ENCODE measurements around the gene SIX4. TPM values are rescaled to one million over a fixed set of nuclear protein-coding genes. Genes with fewer than 3 reads are reported as not detected.

The SIX4 gene
- total and polyA plus RNA-seq, 2 experiments from 2014 or later = 6.2 to 46.9 TPM

DNA sequence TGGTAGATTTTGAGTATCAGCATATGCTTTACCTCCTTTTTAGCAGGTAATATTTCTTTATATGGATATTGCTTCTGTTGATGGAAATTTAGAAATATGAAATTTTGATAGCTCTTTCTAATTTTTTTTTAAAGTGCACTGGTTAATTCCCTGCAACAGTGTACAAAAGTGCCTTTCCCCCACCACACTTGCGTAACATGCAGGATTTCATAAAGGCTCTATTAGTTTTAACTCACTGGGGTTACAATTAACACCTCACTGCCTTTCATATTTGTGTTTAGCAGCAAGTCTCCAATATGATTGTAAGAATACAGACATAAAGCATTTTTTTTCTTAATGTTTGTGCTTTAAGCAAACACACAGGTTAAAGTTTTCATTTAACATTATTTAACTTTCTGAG, 36.1 kb upstream of the SIX4 start:
- Mint-ChIP-seq H3K9me3 (no peaks in the 10 kb centered on the region; the same call in 1 of the 3 replicates), H3K4me3 (peak overlapping the region; percentile 47), H3K27ac (peak overlapping the region; percentile 96), H3K27me3 (ENCODE audit: insufficient read depth, low read depth, poor library complexity) (peaks cover 13% of the 10 kb centered on the region), H3K36me3 (ENCODE audit: low read depth) (no peaks in the 10 kb centered on the region; the same call in 2 of the 3 replicates), H3K4me1 (peaks cover 74% of the 10 kb centered on the region)
- peak overlapping the region; percentile 93 for H3K27ac ChIP-seq (ENCODE audit: low read depth)
- TF ChIP-seq ZNF114 (CRISPR knock-in tag; IDR thresholded peaks at IDR 0.05) = no peak
- H3K9me2 ChIP-seq (ENCODE audit: insufficient read depth) = no peaks in the 10 kb centered on the region
- H3K79me2 ChIP-seq (replicated peaks; ENCODE audit: insufficient read depth) = peaks cover 68% of the 10 kb centered on the region
- peak overlapping the region; percentile 9; the same call in 1 of the 2 replicates for H3K4me3 ChIP-seq
- no peaks in the 10 kb centered on the region for H4K20me1 ChIP-seq (replicated peaks; ENCODE audit: insufficient read depth)
- H3K4me2 ChIP-seq = peak overlapping the region; percentile 44
- peaks cover 66% of the 10 kb centered on the region for H3K4me1 ChIP-seq (ENCODE audit: insufficient read depth)
- no peaks in the 10 kb centered on the region for H3K36me3 ChIP-seq (ENCODE audit: insufficient read depth)
- DNase-seq (ENCODE audit: low spot score) (no peak), ATAC-seq (no peak)
- H3F3A ChIP-seq (replicated peaks; ENCODE audit: low read depth) = no peaks in the 10 kb centered on the region
- H3K27me3 ChIP-seq (ENCODE audit: insufficient read depth) = no peaks in the 10 kb centered on the region
- H2AFZ ChIP-seq = no peak overlapping the region

DNA sequence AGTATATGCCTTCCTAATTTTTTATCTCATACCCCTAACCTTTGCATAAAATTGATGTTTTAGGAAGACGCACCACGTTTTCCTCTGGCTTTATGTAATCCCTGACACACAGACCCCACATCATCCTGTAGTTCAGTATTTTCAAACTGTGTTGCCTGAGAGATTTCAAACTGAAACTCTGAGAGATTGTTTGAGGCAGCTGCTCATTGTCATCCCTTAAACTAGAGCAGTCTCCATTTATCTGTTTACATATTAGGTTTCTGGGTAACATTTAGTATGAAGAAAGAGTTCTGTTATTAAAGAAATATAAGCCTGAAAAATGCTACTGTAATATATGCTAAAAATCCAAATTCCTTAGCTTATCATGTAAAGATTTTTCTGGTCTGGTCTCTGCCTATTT, 34.7 kb upstream of the SIX4 start:
- Histone ChIP-seq H3K9me2 (ENCODE audit: insufficient read depth) (no peaks in the 10 kb centered on the region), H3F3A (replicated peaks; ENCODE audit: low read depth) (no peaks in the 10 kb centered on the region), H2AFZ (no peak overlapping the region), H3K4me3 (no peak overlapping the region), H3K4me1 (ENCODE audit: insufficient read depth) (peaks cover 65% of the 10 kb centered on the region), H3K36me3 (ENCODE audit: insufficient read depth) (no peaks in the 10 kb centered on the region), H3K79me2 (replicated peaks; ENCODE audit: insufficient read depth) (peaks cover 67% of the 10 kb centered on the region), H3K27ac (ENCODE audit: low read depth) (peak overlapping the region; percentile 80), H3K4me2 (peak overlapping the region; percentile 2; the same call in 1 of the 2 replicates), H4K20me1 (replicated peaks; ENCODE audit: insufficient read depth) (no peaks in the 10 kb centered on the region), H3K27me3 (ENCODE audit: insufficient read depth) (no peaks in the 10 kb centered on the region)
- Mint-ChIP-seq H3K27me3 (ENCODE audit: insufficient read depth, low read depth, poor library complexity) (peaks cover 6% of the 10 kb centered on the region), H3K9me3 (no peaks in the 10 kb centered on the region; the same call in 2 of the 3 replicates), H3K27ac (peak overlapping the region; percentile 97), H3K36me3 (ENCODE audit: low read depth) (no peaks in the 10 kb centered on the region), H3K4me1 (peaks cover 67% of the 10 kb centered on the region), H3K4me3 (0 out of 3 replicates have a peak overlapping the region, but pooled peaks have one; percentile 12)
- no peak for DNase-seq (ENCODE audit: low spot score)
- ATAC-seq = peak; percentile 38
- TF ChIP-seq, protein P1, sequence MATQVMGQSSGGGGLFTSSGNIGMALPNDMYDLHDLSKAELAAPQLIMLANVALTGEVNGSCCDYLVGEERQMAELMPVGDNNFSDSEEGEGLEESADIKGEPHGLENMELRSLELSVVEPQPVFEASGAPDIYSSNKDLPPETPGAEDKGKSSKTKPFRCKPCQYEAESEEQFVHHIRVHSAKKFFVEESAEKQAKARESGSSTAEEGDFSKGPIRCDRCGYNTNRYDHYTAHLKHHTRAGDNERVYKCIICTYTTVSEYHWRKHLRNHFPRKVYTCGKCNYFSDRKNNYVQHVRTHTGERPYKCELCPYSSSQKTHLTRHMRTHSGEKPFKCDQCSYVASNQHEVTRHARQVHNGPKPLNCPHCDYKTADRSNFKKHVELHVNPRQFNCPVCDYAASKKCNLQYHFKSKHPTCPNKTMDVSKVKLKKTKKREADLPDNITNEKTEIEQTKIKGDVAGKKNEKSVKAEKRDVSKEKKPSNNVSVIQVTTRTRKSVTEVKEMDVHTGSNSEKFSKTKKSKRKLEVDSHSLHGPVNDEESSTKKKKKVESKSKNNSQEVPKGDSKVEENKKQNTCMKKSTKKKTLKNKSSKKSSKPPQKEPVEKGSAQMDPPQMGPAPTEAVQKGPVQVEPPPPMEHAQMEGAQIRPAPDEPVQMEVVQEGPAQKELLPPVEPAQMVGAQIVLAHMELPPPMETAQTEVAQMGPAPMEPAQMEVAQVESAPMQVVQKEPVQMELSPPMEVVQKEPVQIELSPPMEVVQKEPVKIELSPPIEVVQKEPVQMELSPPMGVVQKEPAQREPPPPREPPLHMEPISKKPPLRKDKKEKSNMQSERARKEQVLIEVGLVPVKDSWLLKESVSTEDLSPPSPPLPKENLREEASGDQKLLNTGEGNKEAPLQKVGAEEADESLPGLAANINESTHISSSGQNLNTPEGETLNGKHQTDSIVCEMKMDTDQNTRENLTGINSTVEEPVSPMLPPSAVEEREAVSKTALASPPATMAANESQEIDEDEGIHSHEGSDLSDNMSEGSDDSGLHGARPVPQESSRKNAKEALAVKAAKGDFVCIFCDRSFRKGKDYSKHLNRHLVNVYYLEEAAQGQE (IDR thresholded peaks at IDR 0.05; ENCODE audit: unreplicated experiment) = no peak

DNA sequence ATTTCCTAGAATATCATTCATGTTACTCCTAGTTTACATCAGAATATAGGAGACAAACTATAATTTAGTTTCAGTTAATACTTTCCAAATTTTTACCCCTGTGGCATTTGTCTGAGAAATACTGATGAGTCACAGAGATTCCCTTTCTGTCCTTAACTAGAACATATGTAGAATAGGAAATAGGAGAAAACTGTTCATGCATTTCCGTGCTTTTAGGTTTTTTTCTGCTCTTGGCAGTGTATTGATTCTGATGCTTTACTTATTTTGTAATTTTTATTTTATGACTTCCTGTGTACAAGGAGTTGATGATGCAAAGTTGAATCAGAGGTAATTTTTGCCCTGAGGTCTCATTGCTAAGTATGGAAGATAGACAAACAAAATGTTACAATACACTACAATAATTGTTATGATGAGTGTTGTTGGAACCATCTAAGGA, 33.4 kb upstream of the SIX4 start:
- H3K79me2 ChIP-seq (replicated peaks; ENCODE audit: insufficient read depth) = peaks cover 67% of the 10 kb centered on the region
- no peak for TF ChIP-seq ZNF114 (CRISPR knock-in tag; IDR thresholded peaks at IDR 0.05)
- TF ChIP-seq POLR2AphosphoS5 (IDR thresholded peaks at IDR 0.05; ENCODE audit: low read depth) = no peak
- TF ChIP-seq, protein P1 (IDR thresholded peaks at IDR 0.05; ENCODE audit: unreplicated experiment) = no peak
- TF ChIP-seq NANOG (IDR thresholded peaks at IDR 0.05; ENCODE audit: borderline replicate concordance) = no peak
- TF ChIP-seq STAT1 (IDR thresholded peaks at IDR 0.05; ENCODE audit: unreplicated experiment) = no peak
- TF ChIP-seq JUNB (IDR thresholded peaks at IDR 0.05; ENCODE audit: unreplicated experiment) = no peak
- TF ChIP-seq, protein P2, sequence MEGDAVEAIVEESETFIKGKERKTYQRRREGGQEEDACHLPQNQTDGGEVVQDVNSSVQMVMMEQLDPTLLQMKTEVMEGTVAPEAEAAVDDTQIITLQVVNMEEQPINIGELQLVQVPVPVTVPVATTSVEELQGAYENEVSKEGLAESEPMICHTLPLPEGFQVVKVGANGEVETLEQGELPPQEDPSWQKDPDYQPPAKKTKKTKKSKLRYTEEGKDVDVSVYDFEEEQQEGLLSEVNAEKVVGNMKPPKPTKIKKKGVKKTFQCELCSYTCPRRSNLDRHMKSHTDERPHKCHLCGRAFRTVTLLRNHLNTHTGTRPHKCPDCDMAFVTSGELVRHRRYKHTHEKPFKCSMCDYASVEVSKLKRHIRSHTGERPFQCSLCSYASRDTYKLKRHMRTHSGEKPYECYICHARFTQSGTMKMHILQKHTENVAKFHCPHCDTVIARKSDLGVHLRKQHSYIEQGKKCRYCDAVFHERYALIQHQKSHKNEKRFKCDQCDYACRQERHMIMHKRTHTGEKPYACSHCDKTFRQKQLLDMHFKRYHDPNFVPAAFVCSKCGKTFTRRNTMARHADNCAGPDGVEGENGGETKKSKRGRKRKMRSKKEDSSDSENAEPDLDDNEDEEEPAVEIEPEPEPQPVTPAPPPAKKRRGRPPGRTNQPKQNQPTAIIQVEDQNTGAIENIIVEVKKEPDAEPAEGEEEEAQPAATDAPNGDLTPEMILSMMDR (conservative IDR thresholded peaks at IDR 0.05; ENCODE audit: low read depth in 2 of 2) = no peak
- TF ChIP-seq EZH2 (IDR thresholded peaks at IDR 0.05; ENCODE audit: low read depth, unreplicated experiment) = no peak
- no peak for DNase-seq (ENCODE audit: low spot score)
- H3K4me3 ChIP-seq = no peak overlapping the region
- no peaks in the 10 kb centered on the region for H3K27me3 ChIP-seq (ENCODE audit: insufficient read depth)
- no peaks in the 10 kb centered on the region for H3F3A ChIP-seq (replicated peaks; ENCODE audit: low read depth)
- no peak for ATAC-seq
- Mint-ChIP-seq H3K27ac (peak overlapping the region; percentile 97), H3K4me3 (no peak overlapping the region), H3K36me3 (ENCODE audit: low read depth) (peaks cover 2% of the 10 kb centered on the region; the same call in 1 of the 3 replicates), H3K9me3 (no peaks in the 10 kb centered on the region; the same call in 2 of the 3 replicates), H3K27me3 (ENCODE audit: insufficient read depth, low read depth, poor library complexity) (peaks cover 6% of the 10 kb centered on the region), H3K4me1 (peaks cover 61% of the 10 kb centered on the region)
- H2AFZ ChIP-seq = no peak overlapping the region
- H3K4me2 ChIP-seq = peak overlapping the region; percentile 11; the same call in 1 of the 2 replicates
- no peaks in the 10 kb centered on the region for H4K20me1 ChIP-seq (replicated peaks; ENCODE audit: insufficient read depth)
- no peaks in the 10 kb centered on the region for H3K9me2 ChIP-seq (ENCODE audit: insufficient read depth)
- peaks cover 56% of the 10 kb centered on the region for H3K4me1 ChIP-seq (ENCODE audit: insufficient read depth)
- peak overlapping the region; percentile 80 for H3K27ac ChIP-seq (ENCODE audit: low read depth)
- no peaks in the 10 kb centered on the region for H3K36me3 ChIP-seq (ENCODE audit: insufficient read depth)
